Upper lobe of right lung (tissue), 1 donor: ENCODE results near the gene MOSMO. TPM values are rescaled to one million over a fixed set of nuclear protein-coding genes. Genes with fewer than 3 reads are reported as not detected.

Source experiments
- ATAC-seq: fragments of 200-7000 bp; cut with Tn5 transposase; one replicate; pipeline ENCODE4 v1.9.1; 2020; ENCODE audit warnings: mild to moderate bottlenecking, moderate library complexity
- DNase-seq: peaks from one replicate; pipeline ENCODE4 v3.0.0-alpha.2; 2020
- H3K27ac ChIP-seq: fragments of 200-600 bp; one replicate; pipeline ENCODE4 v1.8.0; 2022
- H3K27me3 ChIP-seq: fragments of 200-600 bp; one replicate; pipeline ENCODE4 v1.8.0; 2022; ENCODE audit warnings: mild to moderate bottlenecking
- H3K36me3 ChIP-seq: fragments of 200-600 bp; one replicate; pipeline ENCODE4 v1.8.0; 2022
- H3K4me1 ChIP-seq: fragments of 200-600 bp; one replicate; pipeline ENCODE4 v1.8.0; 2022
- H3K4me3 ChIP-seq: fragments of 200-600 bp; one replicate; pipeline ENCODE4 v1.8.0; 2022; ENCODE audit warnings: mild to moderate bottlenecking
- H3K9me3 ChIP-seq: fragments of 200-600 bp; one replicate; pipeline ENCODE4 v1.8.0; 2022
- CTCF ChIP-seq: fragments of 200-600 bp; IDR thresholded peaks from one replicate; pipeline ENCODE4 v1.8.0; 2022; ENCODE audit warnings: antibody characterized with exemption
- intact Hi-C: fragments of 100-400 bp; cut with DNase I; formaldehyde crosslinking; loops from one replicate; pipeline ENCODE4 v1.11.0; 2022
- total RNA-seq: library from RNA; stranded (reverse); fragmentation: NEBNext Ultra II Directional; extraction: Animal tissue kit (Norgen Biotek cat#: 25700); gene quantifications from one replicate; pipeline ENCODE4 v1.2.1, GENCODE V29; 2021
- donor health status: DM: no; HTN: yes; CAD: no; lungs with severe emphysema.

Gene MOSMO
- total RNA-seq, 1 donor from 2014 or later = 11.4 TPM

- no peak for TF ChIP-seq CTCF
- Histone ChIP-seq H3K9me3 (no peaks in the 10 kb centered on the region), H3K4me1 (no peaks in the 10 kb centered on the region), H3K4me3 (no peak overlapping the region), H3K27me3 (no peaks in the 10 kb centered on the region), H3K27ac (no peak overlapping the region), H3K36me3 (peaks cover 18% of the 10 kb centered on the region)
- ATAC-seq (no peak), DNase-seq (no peak)
- intact Hi-C loops = no loop called here
These were observed 78.5 kb downstream of the MOSMO start for GRCh38 chr16:22086440-22086839.

GRCh38 chr16:22088642-22089041 lies 80.7 kb downstream of the MOSMO start:
- H3K4me3 ChIP-seq = no peak overlapping the region
- no peak for TF ChIP-seq CTCF

GRCh38 chr16:22089910-22090309 lies 82.0 kb downstream of the MOSMO start:
- no peak for TF ChIP-seq CTCF
- intact Hi-C loops = no loop called here
- Histone ChIP-seq H3K4me1 (no peaks in the 10 kb centered on the region), H3K36me3 (peaks cover 18% of the 10 kb centered on the region), H3K27me3 (no peaks in the 10 kb centered on the region), H3K9me3 (no peaks in the 10 kb centered on the region), H3K4me3 (no peak overlapping the region), H3K27ac (no peak overlapping the region)
- DNase-seq (no peak), ATAC-seq (no peak)

More at GRCh38 chr16:22088642-22089041, 80.7 kb downstream of the MOSMO start:
- Histone ChIP-seq H3K9me3 (no peaks in the 10 kb centered on the region), H3K4me1 (no peaks in the 10 kb centered on the region), H3K27me3 (no peaks in the 10 kb centered on the region), H3K36me3 (peaks cover 18% of the 10 kb centered on the region), H3K27ac (no peak overlapping the region)
- intact Hi-C loops = no loop called here
- ATAC-seq (no peak), DNase-seq (no peak)

- Histone ChIP-seq H3K4me3 (no peak overlapping the region), H3K27ac (no peak overlapping the region), H3K36me3 (peaks cover 6% of the 10 kb centered on the region), H3K9me3 (no peaks in the 10 kb centered on the region), H3K4me1 (no peaks in the 10 kb centered on the region), H3K27me3 (no peaks in the 10 kb centered on the region)
- ATAC-seq (no peak), DNase-seq (no peak)
- no peak for TF ChIP-seq CTCF
- intact Hi-C loops = no loop called here
These were observed 83.8 kb downstream of the MOSMO start for GRCh38 chr16:22091721-22092120.

GRCh38 chr16:22092143-22092933 lies 84.4 kb downstream of the MOSMO start, which contains the start of gene VWA3A:
TSS of gene VWA3A (plus strand) at chr16:22092541. CDS start at chr16:22092638, 97 bp downstream.
- no peak for DNase-seq
- intact Hi-C loops = no loop called here
- no peak for TF ChIP-seq CTCF
- Histone ChIP-seq H3K4me3 (no peak within 1 kb of the TSS), H3K9me3 (no peaks in the 10 kb centered on the region), H3K36me3 (peaks cover 2% of the 10 kb centered on the region), H3K27me3 (no peaks in the 10 kb centered on the region), H3K4me1 (no peaks in the 10 kb centered on the region), H3K27ac (no peak within 1 kb of the TSS)
- peak; percentile 35 for ATAC-seq
